RWPE1 (cell line): ENCODE measurements around the gene DSCAML1.

Experiments used
- CTCF ChIA-PET: fragments of 350-600 bp; sonication (Branson Sonifier 250); formaldehyde crosslinking; extraction: SDS; loops from one replicate; lab custom pipeline; 2021; lab: Yijun Ruan, JAX
- POLR2A ChIA-PET: fragments of 400-600 bp; formaldehyde crosslinking; extraction: SDS; loops from one replicate; lab custom pipeline; 2020; ENCODE audit warnings: antibody characterized with exemption; ENCODE audit not compliant: low non-redundant PET; lab: Yijun Ruan, JAX
- DNase-seq: peaks from one replicate; pipeline ENCODE4 v3.0.0; 2012; ENCODE audit warnings: low spot score
- H3K27ac ChIP-seq: fragments of 450-650 bp; 2 replicates; pipeline ENCODE4 v1.5.1; 2017
- CTCF ChIP-seq: fragments of 450-650 bp; conservative IDR thresholded peaks from 2 replicates; pipeline ENCODE4 v1.5.1; 2017; ENCODE audit warnings: low read depth, mild to moderate bottlenecking

DSCAML1 gene

GRCh38 chr11:117424781-117425180, 372.2 kb downstream of the DSCAML1 start:
- DNase-seq: no peak
- no peak for TF ChIP-seq CTCF
- no peak overlapping the region for H3K27ac ChIP-seq
- POLR2A ChIA-PET: interaction anchor here (0.7 kb wide), 1 partner anchor 117 kb away, joined by 4 read pairs; no protein-coding TSS in a partner anchor
- CTCF ChIA-PET: interaction anchor here (4.4 to 5.4 kb wide), 2 partner anchors 384 to 392 kb away, joined by 56 to 84 read pairs; no protein-coding TSS in a partner anchor

- DNase-seq: no peak
- ChIA-PET POLR2A (no interaction called here), CTCF (interaction anchor here (0.5 to 0.6 kb wide), 2 partner anchors 268 to 560 kb away, joined by 3 read pairs; no protein-coding TSS in a partner anchor)
- no peak overlapping the region for H3K27ac ChIP-seq
- TF ChIP-seq CTCF: no peak
These were observed 373.9 kb downstream of the DSCAML1 start for GRCh38 chr11:117423046-117423575.

GRCh38 chr11:117421476-117421875, 375.5 kb downstream of the DSCAML1 start:
- ChIA-PET CTCF (no interaction called here), POLR2A (no interaction called here)
- no peak overlapping the region for H3K27ac ChIP-seq
- no peak for TF ChIP-seq CTCF
- DNase-seq: no peak

- no peak for DNase-seq
- no peak for TF ChIP-seq CTCF
- ChIA-PET POLR2A (no interaction called here), CTCF (no interaction called here)
- no peak overlapping the region for H3K27ac ChIP-seq
These were observed 376.0 kb downstream of the DSCAML1 start for GRCh38 chr11:117421041-117421440.

- H3K27ac ChIP-seq: no peak overlapping the region
- CTCF ChIA-PET: interaction anchor here (0.5 kb wide), 1 partner anchor 606 kb away, joined by 3 read pairs; no protein-coding TSS in a partner anchor
- TF ChIP-seq CTCF: no peak
- DNase-seq: no peak
- POLR2A ChIA-PET: no interaction called here
These were observed 376.4 kb downstream of the DSCAML1 start for GRCh38 chr11:117420598-117420997.

- POLR2A ChIA-PET: no interaction called here
- CTCF ChIA-PET: interaction anchor here (0.5 to 0.6 kb wide), 2 partner anchors 196 to 606 kb away, joined by 3 read pairs; no protein-coding TSS in a partner anchor
- no peak for DNase-seq
- no peak overlapping the region for H3K27ac ChIP-seq
- TF ChIP-seq CTCF: no peak
These were observed 376.9 kb downstream of the DSCAML1 start for GRCh38 chr11:117420143-117420485.
